HuH-7 (cell line): ENCODE measurements around the gene SF3A1.

Experiments used
- DNase-seq: peaks from one replicate; pipeline ENCODE4 v3.0.0; 2011; ENCODE audit warnings: low spot score

The SF3A1 gene

DNA sequence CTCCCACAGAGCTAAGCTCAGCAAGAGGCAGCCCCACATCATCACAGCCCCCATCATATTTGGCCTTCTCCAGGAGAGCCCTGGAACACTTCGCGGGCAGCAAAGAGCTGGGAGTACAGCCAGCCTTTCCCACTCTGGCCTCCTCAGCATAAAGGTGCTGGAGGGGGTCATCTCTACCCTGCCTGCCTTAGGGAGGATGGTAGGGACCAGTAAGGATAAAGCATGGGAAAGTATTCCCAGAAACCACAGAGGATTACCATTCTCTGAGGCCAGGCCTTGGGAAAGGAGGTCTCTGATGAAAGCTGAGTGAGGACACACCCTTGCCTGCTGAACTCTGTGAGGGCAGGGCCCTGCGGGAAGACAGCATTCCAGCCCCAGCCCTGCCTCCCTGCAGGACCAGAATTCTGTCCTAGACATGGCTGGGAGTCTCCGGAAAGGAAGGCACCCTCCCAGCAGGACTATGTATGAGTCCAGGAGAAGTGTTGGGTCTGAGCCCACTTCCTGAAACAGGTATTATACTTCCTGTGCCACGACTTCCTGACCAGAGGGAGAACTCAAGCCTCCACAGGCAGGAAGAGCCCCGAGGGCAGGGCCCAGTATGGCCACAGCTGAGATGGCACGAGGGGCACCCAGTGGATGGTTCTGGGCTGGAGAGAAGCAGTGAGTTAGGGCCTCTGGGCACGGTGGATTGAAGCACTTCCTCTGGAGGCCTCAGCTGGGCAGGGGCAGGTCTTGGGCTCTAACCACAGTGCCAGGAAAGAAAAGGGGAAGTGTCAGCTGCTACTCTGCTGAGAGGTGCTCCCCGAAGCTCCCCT is 54.5 kb downstream of the SF3A1 start:
- DNase-seq = no peak

- no peak for DNase-seq
Measured at GRCh38 chr22:30299322-30299721, 57.4 kb downstream of the SF3A1 start.

DNA sequence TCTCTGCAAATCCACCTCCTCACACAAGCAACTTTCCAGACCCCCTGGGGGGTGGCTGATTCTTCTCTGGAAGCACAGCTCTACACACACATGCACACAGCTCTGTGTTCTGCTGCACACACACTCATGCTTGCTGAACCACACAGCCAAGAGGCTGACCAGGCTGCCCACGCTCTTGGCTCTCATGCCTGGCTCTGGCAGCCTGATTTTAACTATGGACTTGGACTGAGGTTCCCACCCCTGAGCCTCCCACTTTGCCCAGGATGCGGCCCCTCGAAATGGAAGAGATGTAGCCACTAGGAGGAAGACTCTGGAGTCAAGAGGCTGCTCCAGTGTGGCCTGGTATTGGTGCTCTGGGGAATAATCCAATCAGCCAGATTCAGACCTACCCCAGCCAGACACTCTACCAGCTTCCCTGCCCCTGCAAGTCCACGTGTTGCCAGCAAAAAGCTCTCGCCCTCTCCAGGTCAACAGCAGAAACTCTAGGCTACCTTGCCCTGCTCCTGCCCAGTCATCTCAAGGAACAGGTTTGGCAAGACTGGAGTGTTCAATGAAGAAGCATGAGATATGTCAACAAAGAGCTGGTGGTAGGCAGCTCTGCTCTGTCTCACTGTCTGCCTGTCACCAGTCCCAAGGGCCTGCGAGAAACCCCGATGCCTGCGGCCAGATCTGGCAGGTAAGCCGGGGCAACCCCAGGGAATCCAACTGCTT is 58.5 kb downstream of the SF3A1 start:
- DNase-seq = no peak

DNA sequence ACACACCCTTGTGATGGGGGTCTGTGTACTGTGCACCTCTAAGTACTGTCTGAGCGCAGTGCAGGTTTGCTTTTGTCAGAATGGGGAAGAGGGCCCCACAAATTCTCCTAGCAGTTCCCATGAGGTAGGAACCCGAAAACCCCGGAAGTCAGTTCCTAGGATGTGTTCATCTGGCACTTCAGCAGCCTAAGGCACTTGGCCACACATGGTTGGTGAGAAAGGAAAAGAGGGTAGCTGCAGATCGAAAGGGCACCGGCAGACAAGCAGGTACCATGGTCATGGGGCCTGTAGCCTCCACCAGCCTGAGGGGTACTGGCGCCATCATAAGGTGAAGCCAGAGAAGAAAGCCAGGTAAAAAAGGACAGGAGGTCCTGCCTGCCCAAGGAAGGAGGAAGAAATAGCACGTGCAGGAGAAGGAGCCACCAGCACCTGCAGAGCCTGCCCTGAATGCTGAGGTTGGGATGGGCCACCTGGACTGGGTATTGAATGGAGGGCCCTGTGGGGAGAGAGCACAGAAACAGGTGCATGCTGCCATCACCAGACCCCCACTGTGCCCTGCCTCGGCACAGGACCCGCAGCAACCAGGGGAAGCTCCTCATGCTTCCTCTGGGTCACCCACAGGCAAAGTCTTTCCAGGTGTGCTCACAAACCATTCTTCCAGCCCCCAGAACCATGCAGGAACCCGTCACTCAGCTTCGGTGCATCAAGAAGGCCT is 59.3 kb downstream of the SF3A1 start:
- DNase-seq = no peak

GRCh38 chr22:30296833-30297232 is 59.9 kb downstream of the SF3A1 start:
- DNase-seq = no peak

- DNase-seq = no peak
Measured at GRCh38 chr22:30296324-30296723, 60.4 kb downstream of the SF3A1 start.

- DNase-seq = no peak
Measured at GRCh38 chr22:30295576-30295975, 61.1 kb downstream of the SF3A1 start.

- DNase-seq = no peak
Measured at GRCh38 chr22:30294830-30295229, 61.9 kb downstream of the SF3A1 start.

- DNase-seq = no peak
Measured at GRCh38 chr22:30294066-30294465, 62.6 kb downstream of the SF3A1 start.

- DNase-seq = no peak
Measured at GRCh38 chr22:30293026-30293425, 63.7 kb downstream of the SF3A1 start.

DNA sequence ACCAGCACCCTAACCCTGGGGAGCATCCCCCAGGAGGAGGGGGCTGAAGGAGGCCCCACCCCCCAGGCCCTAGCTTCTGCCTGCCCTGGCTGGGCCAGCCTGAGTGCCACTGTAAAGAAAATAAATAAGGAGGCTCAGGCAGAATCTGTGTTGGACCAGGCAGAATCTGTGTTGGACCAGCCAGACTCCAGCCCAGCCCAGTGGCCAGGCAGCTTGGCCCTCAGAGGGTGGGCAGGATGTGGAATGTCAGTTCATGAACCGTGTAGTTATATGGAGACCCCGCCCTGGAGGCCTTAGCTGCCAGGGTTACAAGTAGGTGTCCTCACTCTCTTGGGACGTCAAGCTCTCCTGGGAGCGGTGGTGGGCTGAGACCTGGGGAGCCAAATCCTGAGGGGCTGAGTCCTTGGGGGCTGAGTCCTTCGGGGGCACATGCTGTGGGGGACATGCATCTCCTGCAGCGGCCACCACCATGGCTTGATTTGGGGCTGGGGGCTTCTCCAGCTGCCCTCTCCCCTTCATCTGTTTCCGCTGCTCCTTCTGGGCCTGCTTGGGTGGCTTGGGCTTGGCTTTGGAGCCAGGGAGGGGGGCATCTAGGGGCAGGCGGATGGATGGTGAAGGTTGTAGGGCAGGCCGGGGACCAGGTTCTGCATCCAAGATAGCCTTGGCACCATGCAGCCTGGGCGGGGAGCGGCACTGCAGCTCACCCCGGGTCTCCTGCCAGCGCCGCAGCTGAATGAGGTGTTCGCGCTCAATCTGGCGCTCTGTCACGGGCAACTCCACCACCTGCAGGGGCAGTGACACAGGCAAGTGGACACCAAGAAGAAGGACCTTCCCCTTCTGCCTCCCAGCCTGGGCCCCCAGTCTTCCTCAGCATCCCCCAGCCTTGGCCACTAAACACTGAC is 64.4 kb downstream of the SF3A1 start:
- no peak for DNase-seq

- DNase-seq = no peak
Measured at GRCh38 chr22:30291058-30291892, 65.4 kb downstream of the SF3A1 start.

DNA sequence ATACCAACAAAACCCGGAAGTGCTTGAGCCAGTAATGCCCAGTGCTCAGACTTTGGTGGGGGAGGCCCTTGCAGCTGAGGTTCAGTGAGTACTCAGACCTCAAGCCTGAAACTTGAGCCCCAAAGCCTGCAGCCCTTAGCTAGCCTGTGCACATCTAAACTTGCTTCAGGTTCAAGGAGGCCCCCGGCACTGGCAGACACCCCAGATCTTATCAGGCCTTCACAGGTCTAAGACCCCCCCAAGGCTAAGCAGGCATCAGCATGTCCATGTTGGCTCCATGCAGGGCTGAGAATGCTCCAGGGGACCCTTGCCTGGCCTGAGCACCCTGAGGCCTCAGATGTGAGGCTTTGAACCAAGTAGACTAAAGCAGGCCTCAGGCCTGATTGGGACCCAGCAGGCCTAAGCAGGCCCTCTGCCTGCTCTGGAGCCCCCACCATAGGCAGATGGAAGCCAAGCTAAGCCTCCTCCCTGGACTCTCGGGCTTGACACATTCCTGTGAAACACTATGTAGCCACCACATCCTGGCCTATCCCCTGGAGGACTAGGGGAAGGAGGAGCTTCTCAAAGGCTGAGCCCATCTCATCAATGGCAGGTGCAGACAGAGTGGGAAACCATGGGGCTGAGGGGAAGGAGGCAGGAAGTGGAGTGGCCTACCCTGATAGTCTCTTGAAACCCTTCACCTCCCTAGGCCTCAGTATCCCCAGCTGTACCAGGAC is 66.2 kb downstream of the SF3A1 start:
- no peak for DNase-seq

DNA sequence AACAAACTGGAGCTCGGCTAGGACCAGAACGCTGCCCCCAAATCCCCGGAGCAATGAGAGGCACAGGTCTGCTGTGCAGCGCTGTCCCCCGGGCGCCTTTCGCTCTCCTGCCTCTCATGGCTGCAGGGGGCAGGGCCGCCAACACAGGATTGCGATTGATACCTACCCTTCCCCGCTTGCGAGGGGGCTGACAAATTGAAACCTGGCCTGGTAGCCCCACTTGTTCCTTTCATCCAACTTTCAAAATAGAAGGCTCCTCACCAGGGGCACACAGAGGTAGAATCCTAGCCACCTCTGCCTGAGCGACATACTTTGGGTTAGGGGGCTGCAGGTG is 66.7 kb downstream of the SF3A1 start:
- no peak for DNase-seq

DNA sequence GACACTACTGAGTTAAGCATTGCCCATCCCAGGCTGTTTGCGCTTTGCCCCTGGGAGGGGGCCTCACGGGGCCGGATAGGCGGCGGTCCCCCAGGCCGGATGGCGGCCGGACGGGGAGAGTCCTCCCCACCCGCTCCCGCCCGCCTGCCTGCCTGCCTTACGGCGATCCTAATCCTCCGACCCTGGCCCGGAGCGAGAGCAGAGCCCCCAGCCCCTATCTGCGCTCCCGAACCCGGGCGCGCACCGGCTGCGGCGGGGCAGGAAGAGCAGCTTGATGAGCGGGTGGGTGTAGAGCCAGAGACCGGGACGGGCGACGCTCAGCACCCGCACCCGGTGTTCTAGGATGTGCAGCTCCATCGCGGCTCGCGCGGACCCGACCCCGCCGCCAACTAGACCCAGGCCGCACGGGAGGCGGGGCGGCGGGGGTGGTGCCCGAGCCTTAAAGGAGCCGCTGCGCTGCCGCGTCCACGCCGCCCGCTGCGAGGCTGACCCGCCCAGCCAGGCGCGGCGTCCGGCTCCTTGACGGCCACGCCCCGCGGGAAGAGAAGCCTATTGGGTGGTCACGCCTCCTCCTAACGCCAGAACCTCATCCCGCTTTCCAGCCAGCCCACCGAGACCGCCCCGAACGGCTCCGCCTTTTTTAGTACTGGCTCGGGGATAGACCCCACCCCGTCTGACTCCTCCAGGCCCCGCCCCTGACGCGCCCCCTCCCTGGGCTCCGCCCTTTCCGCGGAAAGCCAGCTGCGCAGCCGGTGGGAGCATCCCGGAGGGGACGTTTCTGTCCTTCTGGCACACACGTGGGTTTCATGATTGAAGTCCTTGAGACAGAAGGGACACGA is 67.3 kb downstream of the SF3A1 start, which contains the start of gene CASTOR1:
Gene CASTOR1 (minus strand): TSS at position 365 of the 839 bp plus-strand sequence. CDS start 8 bp downstream, at position 357.
- peak; percentile 99 for DNase-seq

- no peak for DNase-seq
Measured at GRCh38 chr22:30288419-30289140, 68.1 kb downstream of the SF3A1 start.

- peak; percentile 96 for DNase-seq
Measured at GRCh38 chr22:30287648-30288418, 68.9 kb downstream of the SF3A1 start.
